HG03442 (cell line): ENCODE data around the gene PPP1R9B.

Experiments used
- ATAC-seq: cut with Tn5 transposase; IDR thresholded peaks from one replicate; pipeline ENCODE4 v1.9.1; 2021; ENCODE audit warnings: mild to moderate bottlenecking, moderate library complexity; ENCODE audit not compliant: unreplicated experiment

PPP1R9B gene

DNA sequence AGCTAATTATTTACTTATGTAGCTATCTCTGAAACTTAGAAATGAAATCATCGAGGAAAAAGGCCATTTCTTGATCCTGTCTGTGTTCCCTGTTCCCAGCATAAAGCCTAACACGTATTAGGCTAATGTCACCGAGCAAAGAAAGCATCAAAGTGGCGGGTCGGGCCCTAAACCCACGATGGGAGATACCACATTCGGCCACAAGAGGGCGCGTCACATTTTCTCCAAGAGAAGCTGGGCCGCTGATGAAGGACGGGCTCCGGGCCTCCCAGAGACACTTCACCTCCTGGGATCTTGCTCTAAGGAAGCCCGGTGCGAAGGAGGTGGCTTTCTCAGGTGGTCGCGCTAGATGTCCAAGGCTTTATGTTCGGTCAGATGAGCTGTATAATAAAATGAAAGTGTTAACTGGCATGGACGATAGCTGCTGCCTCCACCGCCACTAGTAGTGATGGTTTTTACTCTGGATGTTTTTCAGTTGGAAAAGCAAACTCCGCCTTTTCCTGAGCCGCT is 56.2 kb downstream of the PPP1R9B start:
- peak; percentile 40 for ATAC-seq

DNA sequence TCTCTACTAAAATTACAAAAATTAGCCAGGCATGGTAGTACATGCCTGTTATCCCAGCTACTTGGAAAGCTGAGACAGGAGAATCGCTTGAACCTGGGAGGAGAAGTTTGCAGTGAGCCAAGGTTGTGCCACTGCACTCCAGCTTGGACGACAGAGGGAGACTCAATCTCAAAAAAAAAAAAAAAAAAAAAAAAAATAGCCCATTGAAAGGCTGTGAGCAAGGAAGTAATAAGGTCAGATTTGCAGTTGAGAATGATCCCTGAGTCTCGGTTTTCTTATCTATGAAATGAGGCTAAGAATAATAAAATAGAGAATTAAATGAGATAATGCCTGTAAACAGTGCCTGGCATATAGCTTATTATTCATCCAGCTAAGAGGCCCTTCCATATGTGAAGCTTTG is 56.7 kb downstream of the PPP1R9B start:
- ATAC-seq, result no peak

DNA sequence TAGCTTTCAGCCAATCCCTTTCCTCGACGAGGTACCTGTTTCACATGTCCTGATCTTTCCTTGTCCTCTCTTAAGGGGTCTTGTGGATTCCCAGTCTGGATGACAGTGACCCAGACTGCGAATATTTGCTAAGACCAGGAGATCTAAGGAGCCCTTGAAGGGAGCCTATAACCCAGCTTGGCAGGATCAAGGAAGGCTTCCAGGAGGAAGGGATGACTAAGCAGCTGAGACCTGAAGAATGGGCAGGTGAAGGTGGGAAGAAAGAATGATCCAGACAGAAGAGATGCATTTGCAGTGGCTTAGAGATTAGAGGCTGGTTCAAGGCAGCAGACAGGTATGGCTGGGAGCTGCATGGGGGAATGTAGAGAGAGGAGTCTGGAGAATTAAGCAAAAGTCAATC is 57.2 kb downstream of the PPP1R9B start:
- no peak for ATAC-seq

DNA sequence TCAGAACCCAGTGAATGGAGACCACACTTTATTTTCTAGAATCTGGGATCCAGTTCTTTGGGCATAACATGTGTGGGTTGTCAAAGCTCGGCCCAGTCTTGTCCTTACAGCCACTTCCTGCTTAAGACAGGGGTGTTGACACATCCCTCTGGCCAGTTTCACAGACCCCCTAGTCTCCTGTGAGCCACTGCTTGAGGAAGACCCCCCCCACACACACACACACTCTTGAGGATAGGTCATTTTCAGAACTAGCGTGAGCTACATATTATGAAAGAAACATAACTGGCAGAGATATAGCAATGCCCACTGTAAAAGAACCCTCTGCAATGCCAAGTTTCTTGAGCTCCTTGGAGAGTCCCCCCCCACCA is 58.6 kb downstream of the PPP1R9B start:
- no peak for ATAC-seq

DNA sequence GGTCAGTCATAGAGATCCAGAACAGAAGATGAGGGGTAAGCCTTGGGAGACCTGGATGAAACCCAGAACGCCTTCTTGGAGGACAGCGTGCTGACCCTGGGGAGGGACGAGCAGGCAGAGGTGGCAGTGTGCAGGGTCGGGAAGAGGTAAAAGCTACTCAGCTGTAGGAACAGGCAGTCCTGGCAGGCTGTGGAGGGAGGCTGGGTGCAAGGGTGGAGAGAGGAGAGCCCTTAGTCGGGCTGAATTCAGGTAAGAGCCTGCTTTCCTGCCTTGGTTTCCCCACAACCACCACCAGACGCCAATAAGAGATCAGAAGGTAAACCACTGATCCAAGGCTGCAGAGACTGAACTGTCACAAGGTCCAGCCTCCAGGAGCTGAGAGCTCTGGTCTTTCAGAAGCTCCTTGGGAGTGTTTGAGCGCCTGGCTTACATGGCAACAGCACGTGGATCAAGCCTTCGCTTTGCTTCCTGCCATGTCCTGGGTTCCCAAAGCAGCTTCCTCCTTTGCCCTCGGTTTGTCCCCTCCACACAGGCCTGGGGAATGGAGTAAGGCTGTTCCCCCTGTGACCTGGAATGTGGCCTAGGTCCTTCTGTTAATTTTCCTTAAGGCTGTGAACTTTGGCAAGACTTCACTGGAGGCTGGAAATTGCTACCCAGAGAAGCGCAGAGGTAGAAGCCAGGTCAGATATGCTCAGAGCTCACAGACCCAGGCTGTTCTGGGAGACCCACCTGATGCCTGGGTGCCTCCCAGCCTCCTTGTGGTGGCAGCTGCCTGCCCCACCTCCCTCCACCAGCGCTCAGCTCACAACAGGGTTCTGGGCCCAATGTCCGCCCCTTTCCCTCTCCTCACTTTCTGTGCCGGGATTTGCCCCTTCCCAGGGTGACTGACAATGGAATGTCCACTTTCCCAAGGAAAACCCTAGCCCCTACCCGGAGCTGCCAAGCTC is 59.2 kb downstream of the PPP1R9B start:
- ATAC-seq, result no peak

DNA sequence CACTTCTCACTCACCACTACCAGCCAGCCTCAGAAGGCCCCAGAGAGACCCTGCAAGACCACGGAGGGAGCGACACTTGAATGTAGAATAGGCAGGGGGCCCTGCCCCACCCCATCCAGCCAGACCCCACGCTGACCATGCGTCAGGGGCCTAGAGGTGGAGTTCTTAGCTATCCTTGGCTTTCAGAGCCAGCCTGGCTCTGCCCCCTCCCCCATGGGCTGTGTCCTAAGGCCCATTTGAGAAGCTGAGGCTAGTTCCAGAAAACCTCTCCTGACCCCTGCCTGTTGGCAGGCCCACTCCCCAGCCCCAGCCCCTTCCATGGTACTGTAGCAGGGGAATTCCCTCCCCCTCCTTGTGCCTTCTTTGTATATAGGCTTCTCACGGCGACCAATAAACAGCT is 60.4 kb downstream of the PPP1R9B start:
- ATAC-seq, result no peak

DNA sequence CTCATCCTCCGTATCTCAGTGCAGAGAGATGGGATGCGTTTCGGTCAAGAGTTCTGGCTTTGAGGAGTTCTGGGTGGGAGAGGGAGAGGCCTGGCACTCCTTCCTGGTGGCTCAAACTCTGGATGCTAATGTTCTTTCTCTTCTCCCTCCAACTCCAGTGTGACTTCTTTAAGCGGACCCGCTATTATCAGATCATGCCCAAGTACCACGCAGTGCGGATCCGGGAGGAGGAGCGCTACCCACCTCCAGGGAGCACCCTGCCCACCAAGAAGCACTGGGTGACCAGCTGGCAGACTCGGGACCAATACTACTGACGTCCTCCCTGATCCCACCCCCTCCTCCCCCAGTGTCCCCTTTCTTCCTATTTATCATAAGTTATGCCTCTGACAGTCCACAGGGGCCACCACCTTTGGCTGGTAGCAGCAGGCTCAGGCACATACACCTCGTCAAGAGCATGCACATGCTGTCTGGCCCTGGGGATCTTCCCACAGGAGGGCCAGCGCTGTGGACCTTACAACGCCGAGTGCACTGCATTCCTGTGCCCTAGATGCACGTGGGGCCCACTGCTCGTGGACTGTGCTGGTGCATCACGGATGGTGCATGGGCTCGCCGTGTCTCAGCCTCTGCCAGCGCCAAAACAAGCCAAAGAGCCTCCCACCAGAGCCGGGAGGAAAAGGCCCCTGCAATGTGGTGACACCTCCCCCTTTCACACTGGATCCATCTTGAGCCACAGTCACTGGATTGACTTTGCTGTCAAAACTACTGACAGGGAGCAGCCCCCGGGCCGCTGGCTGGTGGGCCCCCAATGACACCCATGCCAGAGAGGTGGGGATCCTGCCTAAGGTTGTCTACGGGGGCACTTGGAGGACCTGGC is 61.3 kb downstream of the PPP1R9B start:
- ATAC-seq, result no peak

DNA sequence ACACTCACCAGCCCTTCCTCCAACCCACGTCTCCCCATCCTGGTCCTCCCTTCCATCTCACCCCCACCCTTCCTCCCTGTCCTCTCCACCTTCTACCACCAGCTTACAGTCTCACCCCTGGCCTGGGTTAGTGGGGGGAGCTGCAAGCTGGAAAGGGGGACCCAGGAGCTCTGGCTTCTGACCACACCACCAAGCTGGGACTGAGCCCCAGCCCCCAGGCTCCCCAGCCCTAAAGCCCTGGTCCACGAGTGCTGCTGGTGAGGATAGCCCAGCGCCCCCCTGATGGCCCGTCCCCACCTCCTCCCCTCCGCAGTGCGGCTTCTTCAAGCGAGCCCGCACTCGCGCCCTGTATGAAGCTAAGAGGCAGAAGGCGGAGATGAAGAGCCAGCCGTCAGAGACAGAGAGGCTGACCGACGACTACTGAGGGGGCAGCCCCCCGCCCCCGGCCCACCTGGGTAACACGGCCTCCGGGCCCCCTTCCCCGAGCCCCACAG is 62.5 kb downstream of the PPP1R9B start:
- no peak for ATAC-seq

DNA sequence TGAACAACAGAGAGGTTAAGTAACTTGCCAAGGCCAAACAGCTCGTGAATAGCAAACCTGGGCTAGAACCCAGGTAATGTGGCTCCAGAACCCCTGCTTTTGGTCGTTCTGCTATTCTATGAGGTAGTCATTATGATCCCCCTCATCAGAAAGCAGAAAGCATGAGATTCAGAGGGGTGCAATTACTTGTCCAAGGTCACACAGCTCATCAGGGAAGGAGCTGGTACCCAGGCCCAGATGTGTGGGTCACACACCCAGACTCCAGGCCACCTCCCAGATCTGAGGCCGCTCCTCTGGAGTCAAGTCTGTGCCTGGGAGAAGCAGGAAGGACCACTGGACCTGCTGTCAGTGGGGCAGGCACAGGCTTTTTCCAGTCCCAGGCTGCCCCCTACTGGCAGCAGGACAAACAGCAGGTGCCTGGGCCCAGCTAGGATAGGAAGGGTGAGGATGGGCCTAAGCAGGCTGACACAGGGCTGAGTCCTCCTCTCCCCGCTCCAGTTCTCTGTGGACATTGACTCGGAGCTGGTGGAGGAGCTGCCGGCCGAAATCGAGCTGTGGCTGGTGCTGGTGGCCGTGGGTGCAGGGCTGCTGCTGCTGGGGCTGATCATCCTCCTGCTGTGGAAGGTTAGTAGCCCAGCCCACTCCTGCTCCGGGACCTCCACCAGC is 63.1 kb downstream of the PPP1R9B start:
- peak; percentile 50 for ATAC-seq
